ENCODE measurements around the gene SUFU. TPM values are rescaled to one million over a fixed set of nuclear protein-coding genes. Genes with fewer than 3 reads are reported as not detected.

SUFU gene
- total RNA-seq, 1 experiment from 2014 or later: 13.1 TPM

- no peak for TF ChIP-seq ZSCAN18 (CRISPR knock-in tag; IDR thresholded peaks at IDR 0.05)
- TF ChIP-seq TEAD1 (CRISPR knock-in tag; IDR thresholded peaks at IDR 0.05): peak; percentile 74; the same call in 1 of the 2 replicates
- 0 out of 2 replicates have a peak, but pooled peaks have one; percentile 35 for TF ChIP-seq CREB1 (CRISPR knock-in tag; IDR thresholded peaks at IDR 0.05)
- TF ChIP-seq CREM (CRISPR knock-in tag; IDR thresholded peaks at IDR 0.05): peak; percentile 68; the same call in 1 of the 2 replicates
- TF ChIP-seq ATF1 (CRISPR knock-in tag; IDR thresholded peaks at IDR 0.05): peak; percentile 73; the same call in 1 of the 2 replicates
- TF ChIP-seq, protein P1, sequence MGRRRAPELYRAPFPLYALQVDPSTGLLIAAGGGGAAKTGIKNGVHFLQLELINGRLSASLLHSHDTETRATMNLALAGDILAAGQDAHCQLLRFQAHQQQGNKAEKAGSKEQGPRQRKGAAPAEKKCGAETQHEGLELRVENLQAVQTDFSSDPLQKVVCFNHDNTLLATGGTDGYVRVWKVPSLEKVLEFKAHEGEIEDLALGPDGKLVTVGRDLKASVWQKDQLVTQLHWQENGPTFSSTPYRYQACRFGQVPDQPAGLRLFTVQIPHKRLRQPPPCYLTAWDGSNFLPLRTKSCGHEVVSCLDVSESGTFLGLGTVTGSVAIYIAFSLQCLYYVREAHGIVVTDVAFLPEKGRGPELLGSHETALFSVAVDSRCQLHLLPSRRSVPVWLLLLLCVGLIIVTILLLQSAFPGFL (CRISPR knock-in tag; IDR thresholded peaks at IDR 0.05; ENCODE audit: borderline replicate concordance): peak; percentile 92
- TF ChIP-seq, protein P2, sequence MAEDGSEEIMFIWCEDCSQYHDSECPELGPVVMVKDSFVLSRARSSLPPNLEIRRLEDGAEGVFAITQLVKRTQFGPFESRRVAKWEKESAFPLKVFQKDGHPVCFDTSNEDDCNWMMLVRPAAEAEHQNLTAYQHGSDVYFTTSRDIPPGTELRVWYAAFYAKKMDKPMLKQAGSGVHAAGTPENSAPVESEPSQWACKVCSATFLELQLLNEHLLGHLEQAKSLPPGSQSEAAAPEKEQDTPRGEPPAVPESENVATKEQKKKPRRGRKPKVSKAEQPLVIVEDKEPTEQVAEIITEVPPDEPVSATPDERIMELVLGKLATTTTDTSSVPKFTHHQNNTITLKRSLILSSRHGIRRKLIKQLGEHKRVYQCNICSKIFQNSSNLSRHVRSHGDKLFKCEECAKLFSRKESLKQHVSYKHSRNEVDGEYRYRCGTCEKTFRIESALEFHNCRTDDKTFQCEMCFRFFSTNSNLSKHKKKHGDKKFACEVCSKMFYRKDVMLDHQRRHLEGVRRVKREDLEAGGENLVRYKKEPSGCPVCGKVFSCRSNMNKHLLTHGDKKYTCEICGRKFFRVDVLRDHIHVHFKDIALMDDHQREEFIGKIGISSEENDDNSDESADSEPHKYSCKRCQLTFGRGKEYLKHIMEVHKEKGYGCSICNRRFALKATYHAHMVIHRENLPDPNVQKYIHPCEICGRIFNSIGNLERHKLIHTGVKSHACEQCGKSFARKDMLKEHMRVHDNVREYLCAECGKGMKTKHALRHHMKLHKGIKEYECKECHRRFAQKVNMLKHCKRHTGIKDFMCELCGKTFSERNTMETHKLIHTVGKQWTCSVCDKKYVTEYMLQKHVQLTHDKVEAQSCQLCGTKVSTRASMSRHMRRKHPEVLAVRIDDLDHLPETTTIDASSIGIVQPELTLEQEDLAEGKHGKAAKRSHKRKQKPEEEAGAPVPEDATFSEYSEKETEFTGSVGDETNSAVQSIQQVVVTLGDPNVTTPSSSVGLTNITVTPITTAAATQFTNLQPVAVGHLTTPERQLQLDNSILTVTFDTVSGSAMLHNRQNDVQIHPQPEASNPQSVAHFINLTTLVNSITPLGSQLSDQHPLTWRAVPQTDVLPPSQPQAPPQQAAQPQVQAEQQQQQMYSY (CRISPR knock-in tag; IDR thresholded peaks at IDR 0.05): no peak
- 0 out of 2 replicates have a peak, but pooled peaks have one; percentile 9 for TF ChIP-seq ZNF219 (CRISPR knock-in tag; IDR thresholded peaks at IDR 0.05; ENCODE audit: borderline replicate concordance)
- no peak for TF ChIP-seq ZNF396 (CRISPR knock-in tag; IDR thresholded peaks at IDR 0.05; ENCODE audit: borderline replicate concordance)
- no peak for TF ChIP-seq ZNF425 (CRISPR knock-in tag; conservative IDR thresholded peaks at IDR 0.05)
- TF ChIP-seq, protein P3, sequence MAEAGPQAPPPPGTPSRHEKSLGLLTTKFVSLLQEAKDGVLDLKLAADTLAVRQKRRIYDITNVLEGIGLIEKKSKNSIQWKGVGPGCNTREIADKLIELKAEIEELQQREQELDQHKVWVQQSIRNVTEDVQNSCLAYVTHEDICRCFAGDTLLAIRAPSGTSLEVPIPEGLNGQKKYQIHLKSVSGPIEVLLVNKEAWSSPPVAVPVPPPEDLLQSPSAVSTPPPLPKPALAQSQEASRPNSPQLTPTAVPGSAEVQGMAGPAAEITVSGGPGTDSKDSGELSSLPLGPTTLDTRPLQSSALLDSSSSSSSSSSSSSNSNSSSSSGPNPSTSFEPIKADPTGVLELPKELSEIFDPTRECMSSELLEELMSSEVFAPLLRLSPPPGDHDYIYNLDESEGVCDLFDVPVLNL (CRISPR knock-in tag; IDR thresholded peaks at IDR 0.05; ENCODE audit: borderline replicate concordance, low read depth): peak; percentile 53; the same call in 1 of the 2 replicates
- TF ChIP-seq GABPB1 (CRISPR knock-in tag; IDR thresholded peaks at IDR 0.05): peak; percentile 61; the same call in 1 of the 2 replicates
- 0 out of 2 replicates have a peak, but pooled peaks have one; percentile 30 for TF ChIP-seq ELF4 (CRISPR knock-in tag; IDR thresholded peaks at IDR 0.05; ENCODE audit: low read depth)
- TF ChIP-seq HMGXB4 (CRISPR knock-in tag; IDR thresholded peaks at IDR 0.05): peak; percentile 92; the same call in 1 of the 2 replicates
- TF ChIP-seq ZNF263 (CRISPR knock-in tag; IDR thresholded peaks at IDR 0.05; ENCODE audit: low read depth): no peak
- TF ChIP-seq SMAD3 (CRISPR knock-in tag; IDR thresholded peaks at IDR 0.05; ENCODE audit: borderline replicate concordance): peak; percentile 87; the same call in 1 of the 2 replicates
- no peak for TF ChIP-seq EMX1 (CRISPR knock-in tag; IDR thresholded peaks at IDR 0.05)
- peak; percentile 77; the same call in 1 of the 2 replicates for TF ChIP-seq ZBTB21 (CRISPR knock-in tag; IDR thresholded peaks at IDR 0.05; ENCODE audit: borderline replicate concordance)
- peak; percentile 94; the same call in 1 of the 2 replicates for TF ChIP-seq ZNF138 (CRISPR knock-in tag; conservative IDR thresholded peaks at IDR 0.05)
- TF ChIP-seq SP1 (CRISPR knock-in tag; conservative IDR thresholded peaks at IDR 0.05): peak; percentile 59; the same call in 1 of the 2 replicates
- no peak for TF ChIP-seq FOXJ3 (CRISPR knock-in tag; IDR thresholded peaks at IDR 0.05; ENCODE audit: borderline replicate concordance)
- TF ChIP-seq AFF4 (CRISPR knock-in tag; IDR thresholded peaks at IDR 0.05; ENCODE audit: borderline replicate concordance): peak; percentile 63; the same call in 1 of the 2 replicates
Measured at GRCh38 chr10:102644646-102645387, 141.0 kb downstream of the SUFU start (continued).
